Measurements from ENCODE around the gene NCK2.
A peak's percentile ranks its signal among the peaks of the same experiment; 100 is the strongest.
"Not testable (repeated sequence)": the region's sequence is repeated elsewhere in the genome, so short reads cannot be mapped to it uniquely, and the experiment has no call there.

NCK2 gene

GRCh38 chr2:105752691-105753358 is 8.1 kb downstream of the NCK2 start:
- DNase-seq: no peak
- in situ Hi-C loops (cut with MboI; ENCODE audit: low pct_unique_long_range_greater_than_20kb, low sequenced_read_pairs): no loop called here

- in situ Hi-C loops (cut with MboI; ENCODE audit: low pct_unique_long_range_greater_than_20kb, low sequenced_read_pairs): no loop called here
- no peak for DNase-seq
These were observed 8.7 kb downstream of the NCK2 start for GRCh38 chr2:105753380-105753779.

- in situ Hi-C loops (cut with MboI; ENCODE audit: low pct_unique_long_range_greater_than_20kb, low sequenced_read_pairs): no loop called here
These were observed 9.3 kb downstream of the NCK2 start for GRCh38 chr2:105754011-105754410.

GRCh38 chr2:105754994-105755393 is 10.3 kb downstream of the NCK2 start:
- DNase-seq: peak; percentile 59
- in situ Hi-C loops (cut with MboI; ENCODE audit: low pct_unique_long_range_greater_than_20kb, low sequenced_read_pairs): no loop called here

More at GRCh38 chr2:105754011-105754410, 9.3 kb downstream of the NCK2 start:
- no peak for DNase-seq

- in situ Hi-C loops (cut with MboI; ENCODE audit: low pct_unique_long_range_greater_than_20kb, low sequenced_read_pairs): no loop called here
- no peak for DNase-seq
These were observed 11.2 kb downstream of the NCK2 start for GRCh38 chr2:105755895-105756294.

GRCh38 chr2:105756435-105756834 is 11.7 kb downstream of the NCK2 start:
- in situ Hi-C loops (cut with MboI; ENCODE audit: low pct_unique_long_range_greater_than_20kb, low sequenced_read_pairs): no loop called here
- no peak for DNase-seq

GRCh38 chr2:105756865-105757264 is 12.2 kb downstream of the NCK2 start:
- DNase-seq; in situ Hi-C loops (cut with MboI; ENCODE audit: low pct_unique_long_range_greater_than_20kb, low sequenced_read_pairs): not testable (repeated sequence)

- in situ Hi-C loops (cut with MboI; ENCODE audit: low pct_unique_long_range_greater_than_20kb, low sequenced_read_pairs): no loop called here
These were observed 12.7 kb downstream of the NCK2 start for GRCh38 chr2:105757433-105757832.

GRCh38 chr2:105760191-105760590 is 15.5 kb downstream of the NCK2 start:
- in situ Hi-C loops (cut with MboI; ENCODE audit: low pct_unique_long_range_greater_than_20kb, low sequenced_read_pairs): no loop called here
- DNase-seq: no peak

More at GRCh38 chr2:105757433-105757832, 12.7 kb downstream of the NCK2 start:
- DNase-seq: no peak

GRCh38 chr2:105760639-105761337 is 16.1 kb downstream of the NCK2 start:
- in situ Hi-C loops (cut with MboI; ENCODE audit: low pct_unique_long_range_greater_than_20kb, low sequenced_read_pairs): no loop called here
- DNase-seq: no peak

- in situ Hi-C loops (cut with MboI; ENCODE audit: low pct_unique_long_range_greater_than_20kb, low sequenced_read_pairs): no loop called here
- DNase-seq: no peak
These were observed 17.3 kb downstream of the NCK2 start for GRCh38 chr2:105761931-105762515.

- DNase-seq: no peak
- in situ Hi-C loops (cut with MboI; ENCODE audit: low pct_unique_long_range_greater_than_20kb, low sequenced_read_pairs): no loop called here
These were observed 18.4 kb downstream of the NCK2 start for GRCh38 chr2:105763076-105763475.

- DNase-seq: no peak
- in situ Hi-C loops (cut with MboI; ENCODE audit: low pct_unique_long_range_greater_than_20kb, low sequenced_read_pairs): no loop called here
These were observed 19.3 kb downstream of the NCK2 start for GRCh38 chr2:105764059-105764458.

- no peak for DNase-seq
- in situ Hi-C loops (cut with MboI; ENCODE audit: low pct_unique_long_range_greater_than_20kb, low sequenced_read_pairs): no loop called here
These were observed 20.9 kb downstream of the NCK2 start for GRCh38 chr2:105765415-105766299.

GRCh38 chr2:105766300-105766866 is 21.7 kb downstream of the NCK2 start:
- DNase-seq: no peak
- in situ Hi-C loops (cut with MboI; ENCODE audit: low pct_unique_long_range_greater_than_20kb, low sequenced_read_pairs): no loop called here

- DNase-seq: no peak
- in situ Hi-C loops (cut with MboI; ENCODE audit: low pct_unique_long_range_greater_than_20kb, low sequenced_read_pairs): no loop called here
These were observed 23.5 kb downstream of the NCK2 start for GRCh38 chr2:105768176-105768575.

- no peak for DNase-seq
- in situ Hi-C loops (cut with MboI; ENCODE audit: low pct_unique_long_range_greater_than_20kb, low sequenced_read_pairs): no loop called here
These were observed 24.3 kb downstream of the NCK2 start for GRCh38 chr2:105768961-105769452.

GRCh38 chr2:105769504-105769903 is 24.8 kb downstream of the NCK2 start:
- DNase-seq: no peak
- in situ Hi-C loops (cut with MboI; ENCODE audit: low pct_unique_long_range_greater_than_20kb, low sequenced_read_pairs): no loop called here

- in situ Hi-C loops (cut with MboI; ENCODE audit: low pct_unique_long_range_greater_than_20kb, low sequenced_read_pairs): no loop called here
- DNase-seq: no peak
These were observed 25.4 kb downstream of the NCK2 start for GRCh38 chr2:105770149-105770548.

All from KBM-7 (cell line).